Measurements from ENCODE around the gene KLF2. TPM values are rescaled to one million over a fixed set of nuclear protein-coding genes. Genes with fewer than 3 reads are reported as not detected.
"Not testable (repeated sequence)": the region's sequence is repeated elsewhere in the genome, so short reads cannot be mapped to it uniquely, and the experiment has no call there.

Gene KLF2
- total RNA-seq, 1 donor from 2014 or later, result 2.7 TPM

DNA sequence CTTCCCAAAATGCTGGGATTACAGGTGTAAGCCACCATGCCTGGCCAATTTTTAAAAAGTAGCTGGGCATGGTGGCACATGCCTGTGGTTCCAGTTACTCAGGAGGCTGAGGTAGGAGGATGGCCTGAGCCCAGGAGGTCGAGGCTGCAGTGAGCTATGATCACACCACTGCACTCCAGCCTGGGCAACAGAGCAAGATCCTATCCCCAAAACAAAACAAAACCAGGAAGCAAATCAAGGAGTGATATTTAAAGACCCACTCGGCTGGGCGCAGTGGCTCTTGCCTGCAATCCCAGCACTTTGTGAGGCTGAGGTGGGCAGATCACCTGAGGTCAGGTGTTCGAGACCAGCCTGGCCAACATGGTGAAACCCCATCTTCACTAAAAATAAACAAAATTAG lies 22.5 kb downstream of the KLF2 start:
- DNase-seq (ENCODE audit: low spot score); H3K36me3 Mint-ChIP-seq (ENCODE audit: low read depth); intact Hi-C loops (cut with micrococcal nuclease); H3K4me3 Mint-ChIP-seq (ENCODE audit: low read depth); H3K27ac Mint-ChIP-seq; H3K9me3 Mint-ChIP-seq: not testable (repeated sequence)
- Mint-ChIP-seq H3K4me1 (ENCODE audit: low read depth) (peaks cover 27% of the 10 kb centered on the region), H3K27me3 (ENCODE audit: low read depth) (peaks cover 14% of the 10 kb centered on the region)

DNA sequence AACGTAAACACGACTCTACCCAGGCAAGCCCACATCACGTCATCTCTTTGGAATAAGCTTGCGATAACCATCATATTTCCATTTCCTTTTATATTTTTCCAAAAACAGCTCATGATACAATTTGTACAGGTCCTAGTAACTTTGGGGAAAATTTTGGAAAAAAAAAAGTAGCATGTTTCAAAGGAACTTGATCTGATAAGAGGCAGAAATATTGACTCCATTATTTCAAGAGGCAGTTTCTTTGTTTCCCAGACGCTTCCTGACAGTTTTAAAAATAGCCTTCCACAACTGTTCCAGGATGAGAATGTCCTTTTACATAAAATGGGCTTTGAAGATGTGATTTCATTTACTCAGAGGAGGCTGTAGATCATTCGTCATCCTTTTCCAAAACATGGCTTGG lies 23.1 kb downstream of the KLF2 start:
- Mint-ChIP-seq H3K9me3 (no peaks in the 10 kb centered on the region), H3K27ac (no peak overlapping the region), H3K36me3 (ENCODE audit: low read depth) (peaks cover 7% of the 10 kb centered on the region), H3K27me3 (ENCODE audit: low read depth) (peaks cover 16% of the 10 kb centered on the region), H3K4me1 (ENCODE audit: low read depth) (peaks cover 21% of the 10 kb centered on the region), H3K4me3 (ENCODE audit: low read depth) (no peak overlapping the region)
- no peak for DNase-seq (ENCODE audit: low spot score)
- intact Hi-C loops (cut with micrococcal nuclease), result no loop called here

DNA sequence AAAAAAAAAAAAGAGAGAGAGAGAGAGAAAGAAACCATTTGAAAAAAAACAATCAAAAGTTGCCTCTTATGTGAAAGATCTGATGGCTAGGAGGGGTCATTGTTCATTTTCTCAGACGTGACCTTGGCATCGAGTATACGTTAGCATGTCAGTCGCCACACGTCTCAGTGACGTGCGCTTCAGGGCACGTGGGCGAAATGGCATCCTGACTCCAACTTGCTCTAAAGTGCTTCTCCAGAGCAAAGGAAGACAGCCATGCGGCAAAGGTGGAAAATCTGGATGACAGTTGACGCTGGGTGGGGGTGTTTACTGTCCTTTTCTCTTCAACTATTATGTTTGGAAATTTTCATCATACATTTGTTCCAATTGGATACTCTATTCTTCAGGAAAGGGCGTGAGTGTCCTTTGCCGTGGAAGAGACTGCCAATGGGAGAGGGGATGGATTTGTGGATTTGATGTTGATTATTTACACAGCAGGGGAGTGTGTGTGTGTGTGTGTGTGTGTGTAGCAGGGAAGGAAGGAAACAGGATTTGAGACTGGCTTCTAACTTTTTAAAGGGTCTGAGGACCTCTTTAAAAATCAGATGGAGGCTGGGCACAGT lies 25.0 kb downstream of the KLF2 start:
- no peak overlapping the region for H3K27ac Mint-ChIP-seq
- peaks cover 18% of the 10 kb centered on the region for H3K27me3 Mint-ChIP-seq (ENCODE audit: low read depth)
- intact Hi-C loops (cut with micrococcal nuclease), result no loop called here
- H3K4me3 Mint-ChIP-seq (ENCODE audit: low read depth), result no peak overlapping the region
- no peak for DNase-seq (ENCODE audit: low spot score)
- peaks cover 19% of the 10 kb centered on the region for H3K4me1 Mint-ChIP-seq (ENCODE audit: low read depth)
- H3K9me3 Mint-ChIP-seq, result no peaks in the 10 kb centered on the region
- H3K36me3 Mint-ChIP-seq (ENCODE audit: low read depth), result peaks cover 19% of the 10 kb centered on the region

DNA sequence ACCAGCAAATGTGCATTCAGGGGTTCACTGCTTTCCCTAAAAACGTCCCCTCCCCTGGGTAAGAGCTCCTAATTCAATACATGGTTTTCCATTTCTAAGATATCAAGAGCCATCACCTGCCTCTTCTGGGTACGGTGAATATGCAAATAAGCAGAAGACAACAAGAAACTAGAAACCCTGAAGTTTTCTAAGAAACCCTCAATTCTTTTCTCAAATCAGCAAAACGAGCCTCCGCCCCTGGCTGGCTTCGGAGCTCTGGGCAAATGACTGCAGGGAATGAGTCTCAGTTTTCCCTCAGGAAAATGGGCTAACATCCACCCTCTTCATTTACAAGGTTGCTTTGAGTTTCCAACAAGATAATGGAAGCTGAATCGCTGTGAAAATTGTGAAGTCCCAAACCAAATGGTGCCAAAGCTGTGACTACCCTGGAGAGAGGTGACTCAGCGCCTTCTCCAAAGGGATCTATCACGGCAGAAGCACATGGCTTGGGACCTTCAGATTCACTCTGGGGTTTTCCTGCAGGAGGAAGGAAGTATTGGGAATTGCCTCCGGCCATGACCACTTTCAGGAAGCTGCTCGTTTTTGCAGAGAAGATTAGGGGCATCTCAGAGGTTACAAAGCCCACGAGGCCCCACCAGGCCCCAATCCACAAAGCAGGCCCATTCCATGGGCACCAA lies 26.6 kb downstream of the KLF2 start:
- Mint-ChIP-seq H3K27me3 (ENCODE audit: low read depth) (peaks cover 15% of the 10 kb centered on the region), H3K4me3 (ENCODE audit: low read depth) (no peak overlapping the region), H3K36me3 (ENCODE audit: low read depth) (peaks cover 28% of the 10 kb centered on the region), H3K9me3 (no peaks in the 10 kb centered on the region), H3K27ac (no peak overlapping the region), H3K4me1 (ENCODE audit: low read depth) (peaks cover 27% of the 10 kb centered on the region)
- intact Hi-C loops (cut with micrococcal nuclease), result no loop called here
- no peak for DNase-seq (ENCODE audit: low spot score)

DNA sequence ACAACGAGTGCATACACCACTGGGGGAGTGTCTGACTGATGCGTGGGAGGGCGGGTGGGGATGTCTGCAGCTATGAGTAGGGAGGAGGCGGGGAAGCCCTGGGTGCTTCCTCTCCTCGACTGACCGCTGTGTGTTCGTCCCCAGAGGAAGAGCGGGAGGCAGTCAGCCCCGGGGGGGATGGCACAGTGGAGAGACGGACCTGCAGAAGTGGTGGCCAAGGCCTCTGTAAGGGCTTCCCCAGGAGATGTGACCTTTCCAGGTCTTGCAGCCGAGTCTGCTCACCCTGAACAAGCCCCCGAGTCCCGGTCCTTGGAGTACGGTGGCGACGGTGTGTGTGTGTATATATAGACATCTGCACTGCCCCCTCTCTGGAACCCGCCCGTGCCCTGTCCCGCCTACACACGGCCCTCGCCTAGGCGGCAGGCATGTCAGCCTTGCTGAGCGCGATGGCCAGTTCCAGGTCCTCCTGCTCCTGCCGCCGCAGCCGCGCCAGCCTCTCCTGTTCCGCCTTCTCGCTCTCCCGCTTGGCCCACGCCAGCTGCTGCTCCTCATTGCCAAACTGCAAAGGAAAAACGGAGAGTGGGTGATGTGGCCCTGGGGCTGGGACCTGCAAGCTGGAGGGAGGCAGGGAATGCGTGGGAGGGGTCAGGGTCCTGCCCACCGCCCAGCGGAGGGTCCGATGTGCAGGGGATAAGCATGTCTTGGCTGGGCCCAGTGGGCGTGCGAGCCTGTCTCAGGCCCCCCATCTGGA lies 30.8 kb downstream of the KLF2 start:
- no peak overlapping the region for H3K4me3 Mint-ChIP-seq (ENCODE audit: low read depth)

DNA sequence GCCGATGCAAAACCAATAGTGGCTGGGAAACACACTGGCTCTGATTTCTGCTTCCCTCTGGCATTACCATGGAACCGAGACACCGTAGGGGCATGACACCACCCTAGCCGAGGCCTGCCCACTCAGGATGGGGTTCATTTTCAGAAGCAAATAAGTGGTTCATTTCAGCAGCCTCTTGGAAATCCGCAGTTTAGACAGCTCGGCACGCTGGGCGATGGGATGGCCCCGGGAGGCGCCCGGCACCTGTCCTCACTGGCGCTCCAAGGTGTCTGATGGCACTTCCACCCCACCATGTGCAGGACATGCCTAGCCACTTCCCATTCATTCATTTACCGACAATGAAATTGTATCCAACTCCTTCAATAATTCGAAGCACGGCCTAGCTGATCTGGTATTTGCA lies 33.8 kb downstream of the KLF2 start:
- H3K27ac Mint-ChIP-seq, result no peak overlapping the region

More for the DNA sequence above, 30.8 kb downstream of the KLF2 start:
- DNase-seq (ENCODE audit: low spot score), result no peak
- Mint-ChIP-seq H3K27ac (no peak overlapping the region), H3K36me3 (ENCODE audit: low read depth) (peaks cover 54% of the 10 kb centered on the region), H3K27me3 (ENCODE audit: low read depth) (peaks cover 7% of the 10 kb centered on the region), H3K9me3 (no peaks in the 10 kb centered on the region), H3K4me1 (ENCODE audit: low read depth) (peaks cover 47% of the 10 kb centered on the region)
- intact Hi-C loops (cut with micrococcal nuclease), result no loop called here

DNA sequence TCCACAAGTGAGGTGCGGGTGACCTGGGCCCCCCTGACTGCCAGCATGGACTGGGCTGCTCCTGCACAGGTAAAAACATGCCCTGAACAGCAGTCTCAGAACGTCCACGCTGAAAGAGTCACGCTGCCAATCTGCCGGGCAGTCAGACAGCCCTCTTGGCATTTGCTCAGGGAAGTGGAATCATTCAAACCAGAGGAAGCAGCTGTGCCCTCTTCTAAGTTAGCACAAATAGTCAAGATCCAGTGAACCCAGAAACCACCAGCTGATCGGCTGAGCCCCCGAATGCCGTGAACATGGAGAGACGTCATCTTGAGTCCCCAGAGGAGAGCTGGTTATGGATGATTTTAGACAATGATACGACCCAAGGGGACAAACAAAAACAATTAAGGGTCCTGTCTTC lies 34.4 kb downstream of the KLF2 start:
- Mint-ChIP-seq H3K27me3 (ENCODE audit: low read depth) (peaks cover 2% of the 10 kb centered on the region), H3K27ac (no peak overlapping the region), H3K36me3 (ENCODE audit: low read depth) (peaks cover 75% of the 10 kb centered on the region), H3K4me1 (ENCODE audit: low read depth) (peaks cover 69% of the 10 kb centered on the region), H3K4me3 (ENCODE audit: low read depth) (no peak overlapping the region), H3K9me3 (no peaks in the 10 kb centered on the region)
- intact Hi-C loops (cut with micrococcal nuclease), result no loop called here
- no peak for DNase-seq (ENCODE audit: low spot score)

More for the DNA sequence above, 33.8 kb downstream of the KLF2 start:
- intact Hi-C loops (cut with micrococcal nuclease), result no loop called here
- no peaks in the 10 kb centered on the region for H3K9me3 Mint-ChIP-seq
- peaks cover 63% of the 10 kb centered on the region for H3K4me1 Mint-ChIP-seq (ENCODE audit: low read depth)
- peaks cover 2% of the 10 kb centered on the region for H3K27me3 Mint-ChIP-seq (ENCODE audit: low read depth)
- no peak overlapping the region for H3K4me3 Mint-ChIP-seq (ENCODE audit: low read depth)
- DNase-seq (ENCODE audit: low spot score), result no peak
- peaks cover 74% of the 10 kb centered on the region for H3K36me3 Mint-ChIP-seq (ENCODE audit: low read depth)

DNA sequence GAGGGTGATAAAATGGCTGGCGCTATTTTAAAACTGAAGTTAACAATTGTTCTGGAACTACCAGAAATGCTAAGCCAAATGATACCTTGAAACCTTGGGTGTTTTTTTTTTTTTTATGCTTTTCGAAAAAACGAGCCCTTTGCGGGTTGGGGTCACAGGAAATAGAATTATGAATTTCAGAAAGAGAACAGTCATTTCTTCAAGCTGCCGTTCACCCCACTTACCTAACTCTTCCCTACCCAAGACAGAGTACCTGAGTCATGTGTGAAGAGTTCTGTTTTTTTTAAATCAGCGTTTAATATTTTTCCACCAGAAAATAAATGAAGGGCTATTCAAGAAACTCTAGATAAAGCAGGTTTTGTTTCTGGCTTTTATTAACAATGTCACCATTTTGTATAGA lies 35.3 kb downstream of the KLF2 start:
- Mint-ChIP-seq H3K9me3 (no peaks in the 10 kb centered on the region), H3K4me3 (ENCODE audit: low read depth) (no peak overlapping the region), H3K4me1 (ENCODE audit: low read depth) (peaks cover 66% of the 10 kb centered on the region), H3K36me3 (ENCODE audit: low read depth) (peaks cover 66% of the 10 kb centered on the region), H3K27me3 (ENCODE audit: low read depth) (peaks cover 2% of the 10 kb centered on the region), H3K27ac (no peak overlapping the region)
- no peak for DNase-seq (ENCODE audit: low spot score)
- intact Hi-C loops (cut with micrococcal nuclease), result no loop called here

DNA sequence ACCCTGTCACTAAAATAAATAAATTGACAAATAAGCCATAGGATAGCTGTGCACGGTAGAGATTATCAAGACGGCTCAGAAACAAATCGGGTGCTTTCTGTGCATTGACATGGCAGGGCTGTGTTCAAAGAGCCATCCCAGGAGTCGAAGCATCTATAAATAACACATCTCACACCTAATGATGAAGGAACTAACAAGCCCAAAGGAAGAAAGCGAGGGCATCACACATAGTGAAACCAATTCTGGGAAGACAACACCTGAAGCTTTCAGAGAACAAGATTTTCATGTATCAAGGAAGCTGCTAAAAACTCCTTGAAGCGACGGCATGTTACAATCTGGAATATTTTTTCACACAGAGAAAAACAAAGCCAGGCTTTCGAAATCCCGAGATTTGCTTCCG lies 36.1 kb downstream of the KLF2 start:
- Mint-ChIP-seq H3K4me3 (ENCODE audit: low read depth) (no peak overlapping the region), H3K4me1 (ENCODE audit: low read depth) (peaks cover 67% of the 10 kb centered on the region), H3K9me3 (no peaks in the 10 kb centered on the region), H3K36me3 (ENCODE audit: low read depth) (peaks cover 61% of the 10 kb centered on the region), H3K27me3 (ENCODE audit: low read depth) (peaks cover 6% of the 10 kb centered on the region), H3K27ac (no peak overlapping the region)
- no peak for DNase-seq (ENCODE audit: low spot score)
- intact Hi-C loops (cut with micrococcal nuclease), result no loop called here

DNA sequence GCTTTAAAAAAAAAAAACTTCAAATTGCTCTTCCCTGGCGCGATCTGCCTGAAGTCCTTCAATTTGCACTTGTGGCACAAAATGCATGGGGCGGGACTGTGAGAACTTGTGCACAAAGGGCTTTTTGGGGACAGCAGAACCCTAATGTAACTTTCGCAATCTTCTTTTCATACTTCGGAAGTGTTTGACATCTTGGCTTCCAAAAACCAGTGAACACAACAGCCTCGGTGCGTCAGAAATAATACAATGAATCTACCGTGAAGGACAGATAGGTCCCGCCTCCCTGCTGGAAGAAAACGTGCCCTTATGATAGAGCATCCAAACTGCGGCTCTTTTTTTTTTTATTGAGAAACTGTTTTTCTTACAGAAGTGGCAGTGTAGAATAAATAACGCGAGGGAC lies 36.6 kb downstream of the KLF2 start:
- Mint-ChIP-seq H3K4me3 (ENCODE audit: low read depth) (no peak overlapping the region), H3K27ac (no peak overlapping the region), H3K4me1 (ENCODE audit: low read depth) (peaks cover 67% of the 10 kb centered on the region), H3K36me3 (ENCODE audit: low read depth) (peaks cover 60% of the 10 kb centered on the region), H3K9me3 (no peaks in the 10 kb centered on the region), H3K27me3 (ENCODE audit: low read depth) (peaks cover 6% of the 10 kb centered on the region)
- intact Hi-C loops (cut with micrococcal nuclease), result no loop called here
- DNase-seq (ENCODE audit: low spot score), result no peak

DNA sequence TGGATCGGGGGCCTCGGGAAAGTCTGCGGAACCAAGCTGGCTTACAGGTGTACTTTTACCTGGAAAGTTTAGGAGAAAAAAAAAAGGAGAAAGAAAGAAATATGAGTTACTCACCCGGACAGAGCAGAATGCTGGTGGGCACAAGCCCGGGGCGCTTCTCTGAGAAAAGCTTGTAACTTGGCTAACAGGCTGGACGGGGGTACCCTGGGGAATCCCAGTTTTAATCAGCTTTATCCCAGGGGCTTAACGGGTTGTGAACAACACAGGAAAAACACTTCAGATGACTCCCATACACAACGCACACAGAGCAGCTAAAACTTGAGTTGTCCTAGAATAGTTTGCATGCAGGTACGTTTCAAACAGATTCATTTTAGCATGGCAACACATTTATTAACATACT lies 37.3 kb downstream of the KLF2 start:
- DNase-seq (ENCODE audit: low spot score), result no peak
- intact Hi-C loops (cut with micrococcal nuclease), result no loop called here
- no peak overlapping the region for H3K4me3 Mint-ChIP-seq (ENCODE audit: low read depth)
- no peaks in the 10 kb centered on the region for H3K9me3 Mint-ChIP-seq
- H3K27me3 Mint-ChIP-seq (ENCODE audit: low read depth), result peaks cover 6% of the 10 kb centered on the region
- H3K36me3 Mint-ChIP-seq (ENCODE audit: low read depth), result peaks cover 54% of the 10 kb centered on the region
- peaks cover 68% of the 10 kb centered on the region for H3K4me1 Mint-ChIP-seq (ENCODE audit: low read depth)
- no peak overlapping the region for H3K27ac Mint-ChIP-seq

DNA sequence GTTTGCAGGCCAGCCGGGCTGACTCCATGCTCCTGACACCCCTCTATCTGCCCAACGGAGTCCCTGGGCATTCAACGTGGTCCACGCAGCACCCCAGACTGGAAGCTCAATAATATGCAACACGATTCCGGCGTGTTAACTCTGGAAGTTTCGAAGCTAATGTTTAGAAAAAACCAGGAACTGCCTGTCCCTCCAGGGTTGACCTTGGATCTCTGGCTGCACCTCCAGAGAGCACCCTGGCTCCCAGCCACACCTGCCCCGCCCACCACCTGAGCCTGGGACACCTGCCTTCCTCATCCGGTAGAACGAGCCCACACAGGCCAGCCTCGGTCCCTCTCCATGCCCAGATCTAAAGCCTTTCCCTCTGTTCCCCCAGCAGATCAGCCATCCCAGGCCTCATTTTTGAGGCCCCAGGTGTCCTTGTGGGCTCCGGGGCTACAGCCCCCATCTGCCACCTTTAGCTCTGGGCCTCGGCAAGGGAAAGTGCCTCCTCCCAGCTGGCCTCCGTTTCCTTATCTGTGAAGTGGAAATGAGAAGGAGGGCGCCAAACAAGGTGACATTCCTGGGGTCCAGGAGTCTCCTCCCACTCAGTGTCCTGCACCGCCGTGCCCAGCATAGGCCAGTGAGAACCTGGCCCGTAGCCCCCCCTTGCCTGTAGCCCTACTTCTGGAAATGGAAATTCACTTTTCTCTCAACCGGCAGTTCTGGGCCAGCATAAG lies 38.7 kb downstream of the KLF2 start:
- no peak overlapping the region for H3K4me3 Mint-ChIP-seq (ENCODE audit: low read depth)
- peaks cover 67% of the 10 kb centered on the region for H3K4me1 Mint-ChIP-seq (ENCODE audit: low read depth)

DNA sequence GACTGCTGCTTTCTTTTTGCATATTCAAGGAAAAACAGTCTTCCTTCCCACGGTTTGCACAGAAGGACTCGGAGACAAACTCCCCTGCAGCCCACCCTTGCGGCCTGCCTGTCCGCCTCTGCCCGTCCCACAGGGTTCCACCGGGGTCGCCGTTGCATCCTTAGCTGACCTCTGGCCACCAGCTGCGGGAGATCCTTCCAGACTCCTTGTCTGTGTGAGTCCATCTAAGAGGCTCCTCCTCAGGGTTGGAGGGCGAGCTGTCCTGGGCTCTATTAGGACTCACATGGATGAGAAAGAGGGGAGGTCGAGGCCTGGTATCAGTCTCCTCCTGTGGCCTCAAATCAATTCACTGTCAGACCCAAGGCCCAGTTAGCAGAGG lies 39.2 kb downstream of the KLF2 start:
- DNase-seq (ENCODE audit: low spot score), result no peak
- H3K27ac Mint-ChIP-seq, result no peak overlapping the region
- H3K4me3 Mint-ChIP-seq (ENCODE audit: low read depth), result no peak overlapping the region
- H3K36me3 Mint-ChIP-seq (ENCODE audit: low read depth), result peaks cover 42% of the 10 kb centered on the region
- no peaks in the 10 kb centered on the region for H3K9me3 Mint-ChIP-seq
- intact Hi-C loops (cut with micrococcal nuclease), result no loop called here
- H3K27me3 Mint-ChIP-seq (ENCODE audit: low read depth), result peaks cover 6% of the 10 kb centered on the region
- peaks cover 64% of the 10 kb centered on the region for H3K4me1 Mint-ChIP-seq (ENCODE audit: low read depth)

More for the DNA sequence above, 38.7 kb downstream of the KLF2 start:
- no peak for DNase-seq (ENCODE audit: low spot score)
- peaks cover 47% of the 10 kb centered on the region for H3K36me3 Mint-ChIP-seq (ENCODE audit: low read depth)
- H3K27ac Mint-ChIP-seq, result no peak overlapping the region
- intact Hi-C loops (cut with micrococcal nuclease), result no loop called here
- H3K9me3 Mint-ChIP-seq, result no peaks in the 10 kb centered on the region
- peaks cover 6% of the 10 kb centered on the region for H3K27me3 Mint-ChIP-seq (ENCODE audit: low read depth)

Data from activated T-helper 2 cell treated with anti-CD3 and anti-CD28 coated beads, Interferon-gamma antibody, Interleukin-2, Interleukin-4, amounts not matched to agents 10 μg/mL and 5 μg/mL and 100 μg/mL, durations not matched to agents 14 hours and 24 hours and 36 hours (primary cell).